Dedifferentiated amniotic fluid mesenchymal stem cell (primary cell): Measurements from ENCODE around the gene ATG10.
"Not testable (repeated sequence)": the region's sequence is repeated elsewhere in the genome, so short reads cannot be mapped to it uniquely, and the experiment has no call there.

Source experiments
- DNase-seq: peaks from one replicate; pipeline ENCODE4 v3.0.0-alpha.2; 2016; ENCODE audit errors: extremely low spot score

The ATG10 gene

DNA sequence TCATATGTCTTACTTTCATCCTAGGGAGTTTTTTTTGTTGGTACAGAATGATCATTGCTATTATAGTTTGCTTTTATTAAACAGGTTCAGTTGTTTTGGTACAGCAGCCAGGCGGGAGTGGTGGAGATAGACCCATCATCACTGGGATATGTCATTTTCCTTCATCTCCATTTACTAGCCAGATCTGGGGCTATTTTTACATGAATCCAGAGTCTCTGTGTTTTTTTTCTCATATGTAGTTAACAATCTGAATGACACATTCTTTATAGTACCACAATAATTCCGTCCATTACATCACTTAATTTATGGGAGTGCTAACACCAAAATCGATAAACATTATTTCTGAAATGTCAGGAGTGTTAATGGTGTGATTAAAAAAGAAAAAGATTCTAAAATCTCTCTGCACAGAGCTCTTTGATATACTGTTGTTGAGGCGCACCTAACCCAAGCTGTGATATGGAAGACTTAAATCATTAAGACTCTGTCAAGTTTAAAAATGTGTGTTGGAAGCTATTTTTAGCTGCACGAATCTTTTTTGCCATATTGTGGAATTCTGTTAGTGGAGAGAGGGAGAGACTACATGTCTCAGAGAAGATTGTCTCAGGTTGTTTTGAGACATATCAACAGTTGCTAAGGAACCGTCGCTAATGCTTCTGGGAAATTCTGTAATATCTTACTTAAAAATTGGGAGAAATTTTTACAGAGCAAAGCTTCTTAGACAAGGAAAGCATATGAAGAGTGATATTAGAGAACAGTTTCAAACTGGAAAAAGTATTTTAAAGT, 246.7 kb downstream of the ATG10 start:
- DNase-seq: no peak

GRCh38 chr5:82221020-82221419, 249.2 kb downstream of the ATG10 start:
- DNase-seq: no peak

- DNase-seq: no peak
Observed at GRCh38 chr5:82222597-82223574, 251.1 kb downstream of the ATG10 start.

GRCh38 chr5:82225525-82226172, 253.8 kb downstream of the ATG10 start:
- peak; percentile 78 for DNase-seq

DNA sequence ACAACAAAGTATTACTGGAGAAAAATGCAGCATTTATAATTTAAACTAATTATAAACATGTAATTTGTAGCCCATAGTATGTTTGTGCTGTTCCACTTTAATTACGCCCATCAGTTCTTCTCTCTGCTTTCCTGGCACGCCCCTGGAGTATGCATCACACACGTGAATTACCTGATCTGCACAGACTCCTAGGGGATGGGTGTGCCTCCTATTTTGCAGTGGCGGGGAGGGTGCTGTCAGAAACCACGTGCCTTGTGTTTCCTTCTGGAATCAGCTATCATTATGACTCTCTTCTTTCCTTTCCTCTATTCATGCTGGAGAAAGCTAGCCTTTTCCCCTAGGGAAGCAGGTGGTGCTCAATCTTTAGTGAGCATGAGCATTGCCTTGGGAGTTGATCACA, 263.1 kb downstream of the ATG10 start:
- DNase-seq: no peak

DNA sequence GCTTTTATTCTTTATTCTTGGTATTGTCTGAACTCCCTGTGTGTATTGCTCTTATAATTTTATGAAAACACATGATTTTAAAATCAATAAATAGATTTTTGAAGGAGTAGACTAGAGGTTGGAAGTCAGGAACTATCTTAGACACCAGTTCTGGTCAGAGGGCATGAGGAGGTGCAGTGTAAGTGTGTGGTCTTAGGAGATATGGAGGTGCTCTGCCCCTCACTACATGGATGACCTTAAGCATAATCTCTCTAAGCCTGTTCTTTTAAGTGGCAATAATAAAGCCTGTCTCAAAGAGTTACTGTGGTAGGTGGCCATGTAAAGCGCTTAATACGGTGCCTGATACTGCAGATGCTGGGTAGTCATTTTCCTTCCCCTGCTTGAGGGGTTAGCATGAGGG, 272.3 kb downstream of the ATG10 start:
- DNase-seq: no peak

- DNase-seq: no peak
Observed at GRCh38 chr5:82244854-82245635, 273.2 kb downstream of the ATG10 start.

GRCh38 chr5:82246960-82247574, 275.2 kb downstream of the ATG10 start:
- no peak for DNase-seq

DNA sequence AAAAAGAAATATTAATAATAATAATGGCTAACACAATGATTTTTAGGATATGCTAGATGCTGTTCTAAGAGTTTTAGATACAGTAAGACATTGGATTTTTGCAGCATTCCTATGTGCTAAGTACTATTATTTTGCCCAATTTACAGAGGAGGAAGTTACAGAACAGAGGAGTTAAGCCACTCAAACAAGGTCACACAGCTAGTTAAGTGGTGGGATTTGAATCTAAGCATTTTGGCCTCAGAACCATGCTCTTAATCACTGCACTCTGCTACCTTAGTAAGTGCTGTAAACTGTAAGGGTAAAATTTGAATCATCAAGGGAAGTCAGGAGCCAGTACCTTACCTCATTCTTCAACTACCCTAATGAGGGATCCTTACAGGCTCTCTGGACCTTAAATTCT, 280.9 kb downstream of the ATG10 start:
- DNase-seq: no peak

- DNase-seq: no peak
Observed at GRCh38 chr5:82255844-82256243, 284.0 kb downstream of the ATG10 start.

- DNase-seq: no peak
Observed at GRCh38 chr5:82257247-82257646, 285.4 kb downstream of the ATG10 start.

DNA sequence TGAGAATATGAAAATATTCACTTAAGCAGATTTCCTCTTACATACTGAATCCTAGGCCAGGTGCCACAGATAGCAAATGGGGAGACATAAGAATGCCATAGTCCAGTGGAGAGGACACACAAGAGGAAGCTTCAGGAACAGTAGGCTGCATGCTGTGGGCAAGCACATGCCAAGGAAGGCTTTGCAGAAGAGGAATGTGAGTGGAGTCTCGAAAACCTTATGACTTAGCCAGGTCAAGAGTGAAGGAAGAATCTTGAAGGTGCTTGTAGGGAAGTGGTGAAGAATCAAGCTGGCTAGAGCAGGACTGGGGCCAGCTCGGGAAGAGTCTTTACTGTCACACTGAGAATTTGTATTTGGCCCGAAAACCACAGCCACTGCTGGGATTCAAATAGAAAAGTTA, 285.9 kb downstream of the ATG10 start:
- no peak for DNase-seq

- peak; percentile 56 for DNase-seq
Observed at GRCh38 chr5:82259172-82259800, 287.5 kb downstream of the ATG10 start.

DNA sequence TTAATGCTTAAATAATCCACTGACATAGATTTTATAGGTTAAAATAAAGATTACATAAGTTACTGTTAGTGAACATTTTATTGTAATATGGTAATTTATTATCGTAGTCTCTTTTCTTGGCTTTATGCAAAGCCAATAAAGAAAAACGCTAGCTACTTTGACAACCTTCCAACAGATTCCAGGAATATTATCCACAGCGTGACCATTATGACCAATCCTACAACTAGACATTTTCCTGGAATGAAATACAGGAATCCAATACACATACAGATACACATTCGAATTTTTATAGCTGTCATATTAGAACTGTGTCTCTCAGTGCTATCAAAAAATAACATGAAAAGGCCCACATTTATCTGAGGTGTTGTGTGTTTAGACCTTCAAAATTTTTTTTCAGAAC, 293.2 kb downstream of the ATG10 start:
- no peak for DNase-seq

DNA sequence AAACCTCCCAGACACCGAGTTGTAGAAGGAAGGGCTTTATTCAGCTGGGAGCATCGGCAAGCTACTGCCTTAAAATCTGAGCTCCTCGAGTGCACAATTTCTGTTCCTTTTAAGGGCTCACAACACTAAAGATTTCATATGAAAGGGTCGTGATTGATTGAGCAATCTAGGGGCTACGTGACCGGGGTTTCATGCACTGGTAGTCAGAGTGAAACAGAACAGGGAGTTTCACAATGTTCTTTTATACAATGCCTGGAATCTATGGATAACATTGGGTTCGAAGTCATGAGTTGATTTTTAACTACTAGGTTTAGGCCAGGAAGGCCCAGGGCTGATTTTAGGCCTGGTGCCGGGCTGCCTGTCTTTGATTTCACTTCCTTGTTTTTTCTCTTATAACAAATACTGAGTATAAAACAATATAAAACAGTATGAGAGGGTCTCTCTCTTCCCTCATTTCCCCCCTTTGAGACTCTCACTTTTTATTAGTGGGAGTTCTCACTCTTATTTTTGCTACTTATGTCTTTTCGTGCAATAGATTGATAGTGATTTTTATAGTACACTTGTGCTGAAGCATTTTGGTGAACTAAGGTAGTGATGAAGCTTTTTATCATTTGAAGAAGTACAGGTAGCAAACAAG, 295.6 kb downstream of the ATG10 start:
- DNase-seq: not testable (repeated sequence)

- DNase-seq: not testable (repeated sequence)
Observed at GRCh38 chr5:82269363-82269762, 297.5 kb downstream of the ATG10 start.

DNA sequence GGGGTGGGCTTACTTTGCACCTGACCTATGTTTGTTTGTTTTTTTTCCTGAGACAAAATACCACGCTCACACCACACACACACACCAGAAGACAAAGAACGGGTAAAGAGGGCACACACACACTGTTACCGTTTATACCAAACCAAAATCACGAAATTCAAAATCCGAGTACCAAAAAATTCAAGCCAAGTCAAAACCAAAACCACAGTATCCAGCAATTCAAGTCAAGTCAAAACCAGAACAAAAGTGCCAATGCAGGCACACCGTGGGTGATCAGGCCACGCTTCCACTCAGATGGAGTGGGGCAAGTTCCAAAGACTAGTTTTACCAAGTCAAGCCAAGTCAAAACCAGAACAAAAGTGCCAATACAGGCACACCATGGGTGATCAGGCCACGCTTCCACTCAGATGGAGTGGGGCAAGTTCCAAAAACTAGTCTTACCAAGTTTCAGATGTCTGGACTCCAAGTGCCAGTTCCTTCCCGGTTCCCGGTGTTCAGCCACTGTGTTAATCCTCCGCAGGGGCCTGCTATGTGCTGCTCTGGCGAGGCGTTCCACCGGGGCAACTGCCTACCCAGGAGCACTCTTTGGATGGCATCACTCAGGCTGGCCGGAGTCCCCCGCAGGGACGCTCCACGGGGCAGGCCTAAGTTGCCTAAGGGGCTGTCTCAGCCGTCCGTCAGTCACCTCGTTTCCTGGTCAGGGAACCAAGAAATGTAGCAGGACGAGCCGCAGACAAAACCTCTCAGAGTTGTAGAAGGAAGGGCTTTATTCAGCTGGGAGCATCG, 300.9 kb downstream of the ATG10 start:
- not testable (repeated sequence) for DNase-seq

DNA sequence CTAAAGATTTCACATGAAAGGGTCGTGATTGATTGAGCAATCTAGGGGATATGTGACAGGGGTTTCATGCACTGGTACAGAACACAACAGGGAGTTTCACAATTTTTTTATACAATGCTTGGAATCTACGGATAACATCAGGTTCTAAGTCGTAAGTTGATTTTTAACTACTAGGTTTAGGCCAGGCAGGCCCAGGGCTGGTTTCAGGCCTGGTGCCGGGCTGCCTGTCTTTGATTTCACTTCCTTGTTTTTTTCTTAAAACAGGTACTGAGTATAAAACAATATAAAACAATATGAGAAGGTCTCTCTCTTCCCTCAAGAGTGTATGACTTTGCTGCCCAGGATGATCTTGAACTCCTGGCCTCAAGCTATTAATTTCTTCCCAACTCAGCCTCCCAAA, 301.6 kb downstream of the ATG10 start:
- not testable (repeated sequence) for DNase-seq
